ENCODE measurements around the gene KIF2A.

The KIF2A gene

DNA sequence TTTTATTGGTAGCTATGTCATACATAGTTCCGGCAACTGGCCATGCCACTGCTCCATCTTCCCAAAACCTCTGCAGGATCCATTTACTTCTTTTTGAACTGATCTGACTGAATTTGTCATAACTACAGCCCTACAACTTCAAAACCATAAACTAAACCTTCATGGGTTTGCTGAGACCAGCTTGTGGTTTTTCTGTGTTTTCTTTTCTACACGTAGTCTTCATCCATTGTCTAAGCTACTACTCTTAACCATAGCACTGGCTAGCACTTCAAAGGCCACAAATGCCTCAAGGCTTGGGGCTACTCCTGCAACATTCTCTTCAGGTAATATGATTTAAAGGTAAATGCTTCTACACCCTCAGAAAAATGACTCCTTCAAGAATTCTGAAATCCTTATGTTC lies 9.0 kb upstream of the KIF2A start:
- DNase-seq, result peak; percentile 7

- DNase-seq, result no peak
These were observed 7.9 kb upstream of the KIF2A start for GRCh38 chr5:62298118-62298517.

DNA sequence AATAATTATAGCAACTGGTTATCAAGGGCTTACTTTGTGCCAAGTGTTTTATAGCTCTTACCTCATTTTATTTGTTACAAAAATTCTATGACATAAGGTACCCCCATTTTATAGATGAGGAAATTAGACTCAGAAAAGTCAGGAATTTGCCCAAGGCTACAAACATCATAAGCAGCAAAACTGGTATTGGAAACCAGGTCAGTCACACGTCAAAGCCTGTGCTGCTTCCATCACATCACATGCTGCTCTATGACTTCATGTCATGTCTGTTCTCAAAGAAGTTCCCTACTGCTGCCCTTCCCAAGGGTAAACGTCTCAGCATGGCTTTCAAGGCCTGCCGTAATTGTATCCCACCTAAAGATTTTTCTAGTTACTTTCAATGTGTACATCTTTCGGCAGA lies 6.9 kb upstream of the KIF2A start:
- no peak for DNase-seq

GRCh38 chr5:62299600-62299999 lies 6.4 kb upstream of the KIF2A start:
- DNase-seq, result no peak

DNA sequence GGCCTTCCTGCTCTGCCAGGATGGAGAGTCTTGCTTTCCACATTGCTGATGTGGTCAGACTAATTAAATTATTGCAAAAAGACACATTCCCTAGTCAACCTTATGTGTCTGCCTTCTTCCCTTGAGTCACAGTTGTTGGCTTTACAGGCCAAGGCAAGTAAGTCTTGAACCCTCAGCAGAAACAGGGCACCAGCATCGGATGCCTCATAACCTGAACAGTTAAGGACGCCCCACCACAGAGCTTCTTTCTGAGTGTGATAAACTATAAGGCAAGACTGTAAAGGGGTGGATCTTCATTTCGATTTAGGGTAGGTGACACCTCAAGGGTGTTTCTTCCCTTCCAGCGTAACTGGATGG lies 670 bp upstream of the KIF2A start:
- no peak for DNase-seq

GRCh38 chr5:62306323-62306895 lies 403 bp downstream of the KIF2A start:
- no peak for DNase-seq

DNA sequence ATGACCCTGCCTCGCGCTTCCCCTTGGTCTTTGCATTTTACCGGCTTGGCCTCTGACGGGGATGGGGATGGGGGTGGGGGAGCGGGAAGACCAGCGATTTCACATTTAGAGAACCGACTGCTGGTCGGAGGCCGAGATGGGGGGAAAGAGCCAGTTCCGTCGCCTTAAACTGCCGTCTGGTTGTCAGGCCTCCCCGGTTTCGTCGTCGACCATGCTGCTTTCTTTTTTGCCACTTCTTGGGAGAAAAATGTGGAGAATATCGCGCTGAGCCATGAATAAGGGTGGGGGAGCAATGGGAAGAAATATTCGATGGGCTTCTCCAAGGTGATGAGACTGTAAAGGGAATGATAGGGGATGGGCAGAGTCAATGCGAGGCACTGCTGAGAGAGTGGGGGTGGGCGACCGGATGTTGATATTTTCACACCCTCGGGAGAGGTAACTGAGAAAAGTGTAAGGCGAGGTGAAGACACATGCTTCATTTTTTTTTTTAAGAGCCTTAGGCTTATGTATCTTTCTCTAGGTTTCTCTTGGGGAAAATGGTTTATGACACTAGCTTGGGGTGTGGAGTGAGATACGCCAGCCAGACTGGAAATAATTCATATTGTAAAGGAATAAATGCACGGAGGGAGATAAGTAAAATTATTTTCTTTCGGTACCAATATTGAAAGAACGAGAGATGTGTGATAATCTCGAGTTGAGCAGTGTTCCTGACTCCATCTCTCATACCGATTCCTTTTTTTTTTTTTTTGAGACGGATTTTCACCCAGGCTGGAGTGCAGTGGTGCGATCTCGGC lies 1.1 kb downstream of the KIF2A start:
- DNase-seq, result peak; percentile 67

DNA sequence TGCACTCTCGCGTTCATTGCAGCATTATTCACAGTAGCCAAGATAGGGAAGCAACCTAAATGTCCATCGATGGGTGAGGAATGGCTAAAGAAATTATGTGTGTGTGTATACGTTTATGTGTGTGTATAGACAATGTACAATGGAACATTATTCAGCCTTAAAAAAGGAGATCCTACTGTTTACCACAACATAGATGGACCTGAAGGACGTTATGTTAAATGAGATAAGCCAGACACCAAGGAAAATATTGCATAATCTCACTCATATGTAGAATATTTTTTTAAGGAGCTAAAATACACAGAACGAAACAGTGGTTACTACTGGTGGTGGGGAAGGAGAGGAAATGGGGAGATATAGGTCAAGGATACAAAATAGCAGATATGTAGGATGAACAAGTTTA lies 2.4 kb downstream of the KIF2A start:
- no peak for DNase-seq

DNA sequence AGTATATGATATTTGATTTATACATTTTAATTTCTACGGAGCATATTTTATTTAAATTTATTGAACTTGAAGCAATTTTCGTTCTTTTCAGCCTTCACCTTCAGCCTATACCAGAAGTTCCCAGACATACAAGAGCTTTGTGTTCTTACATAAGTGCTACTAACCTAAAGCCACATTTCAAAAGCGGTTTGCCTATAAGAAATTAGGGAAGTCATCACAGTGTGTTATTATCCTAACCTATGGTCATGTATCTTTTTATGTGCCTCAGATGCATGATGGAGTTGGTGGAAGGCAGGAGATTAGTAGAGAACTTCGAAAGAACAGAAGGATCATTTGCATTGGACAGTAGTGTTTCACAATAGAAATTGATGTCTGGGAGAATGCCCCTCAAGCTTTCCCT lies 3.1 kb downstream of the KIF2A start:
- DNase-seq, result no peak

DNA sequence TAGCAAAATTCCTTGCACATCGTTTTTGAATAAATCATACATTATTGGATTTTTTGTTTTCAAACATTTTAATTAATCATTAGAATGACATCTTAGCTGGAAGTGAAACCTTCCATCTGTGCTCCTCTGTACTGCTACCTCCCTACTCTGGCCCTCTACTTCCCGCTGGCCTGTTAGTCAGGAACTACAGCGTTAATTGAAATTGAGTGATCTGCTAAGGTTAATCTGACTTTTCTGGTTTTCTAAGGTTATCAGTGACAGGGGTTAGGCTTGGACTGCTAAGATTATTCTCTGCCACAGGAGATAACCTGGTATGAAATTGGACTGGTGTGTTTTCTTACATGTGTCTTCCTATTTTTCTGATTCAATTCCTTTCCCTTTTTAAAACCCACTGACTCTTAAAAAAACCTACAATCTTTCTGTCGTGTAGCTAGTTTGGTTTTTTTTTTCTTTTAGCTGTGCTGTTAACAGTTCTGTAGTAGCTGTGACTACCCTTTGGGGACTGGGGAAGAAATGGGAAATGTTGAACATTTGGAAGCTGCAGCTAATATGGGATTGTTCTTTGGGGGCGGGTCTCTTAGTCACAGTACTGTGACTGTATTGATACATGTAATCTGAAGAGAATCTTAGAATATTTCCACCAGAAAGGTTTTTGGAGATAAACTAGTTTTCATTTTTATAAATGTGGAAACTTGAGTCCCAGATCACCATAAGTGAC lies 4.6 kb downstream of the KIF2A start:
- no peak for DNase-seq

DNA sequence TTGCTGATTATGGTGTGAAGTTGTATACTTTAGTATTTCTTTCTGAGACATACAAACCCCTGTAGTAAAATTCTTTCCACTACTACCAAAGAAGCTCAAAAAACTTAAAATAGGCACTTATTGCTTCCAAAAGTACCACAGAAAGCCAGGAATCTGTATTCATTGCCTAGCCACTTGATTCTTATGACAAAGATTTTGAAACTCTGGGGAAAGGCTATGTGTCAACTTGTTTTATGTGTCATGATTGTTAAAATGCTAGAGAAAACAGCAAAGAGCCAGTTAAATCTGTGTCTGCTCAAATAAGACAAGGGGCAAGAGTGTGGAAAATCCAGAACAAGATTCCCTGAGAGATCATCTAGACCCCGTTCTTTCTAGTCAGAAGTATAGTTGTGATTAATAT lies 6.0 kb downstream of the KIF2A start:
- no peak for DNase-seq

DNA sequence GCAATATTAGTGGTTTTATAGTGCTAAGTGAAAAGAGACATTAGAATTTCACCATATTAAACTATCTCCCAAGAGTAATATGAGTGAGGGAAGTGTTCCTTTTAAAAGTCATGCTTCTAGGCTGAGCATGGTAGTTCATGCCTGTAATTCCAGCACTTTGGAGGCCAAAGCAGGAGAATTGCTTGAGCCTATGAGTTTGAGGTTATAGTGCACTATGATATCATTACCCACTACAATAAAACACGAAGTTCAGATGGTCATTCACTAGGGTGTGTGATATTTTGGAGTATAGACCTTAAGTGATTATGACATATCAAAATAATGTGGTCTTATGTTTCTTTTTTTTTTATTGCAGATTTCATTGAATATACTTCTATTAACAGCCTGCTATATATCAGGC lies 6.7 kb downstream of the KIF2A start:
- DNase-seq, result no peak

GRCh38 chr5:62314213-62314830 lies 8.3 kb downstream of the KIF2A start:
- DNase-seq, result no peak

- no peak for DNase-seq
These were observed 9.6 kb downstream of the KIF2A start for GRCh38 chr5:62315376-62316175.

DNA sequence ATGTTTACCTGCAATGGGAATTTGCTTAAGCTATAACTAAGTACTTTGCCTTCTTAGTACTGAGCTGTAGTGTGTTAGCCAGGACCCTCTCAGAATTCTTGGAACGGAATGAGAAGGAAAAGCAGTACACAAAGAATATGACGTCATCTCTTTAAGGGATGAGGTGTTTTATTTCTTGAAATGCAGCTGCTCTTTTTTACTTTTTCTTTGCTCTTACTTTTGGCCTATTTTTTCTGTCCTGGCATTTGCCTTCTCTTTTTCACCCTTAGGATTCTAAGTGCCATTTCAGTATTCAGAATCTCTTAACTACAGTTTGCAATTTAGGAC lies 10.1 kb downstream of the KIF2A start:
- DNase-seq, result no peak

- DNase-seq, result no peak
These were observed 11.8 kb downstream of the KIF2A start for GRCh38 chr5:62317810-62318209.

- no peak for DNase-seq
These were observed 16.5 kb downstream of the KIF2A start for GRCh38 chr5:62322484-62322883.

DNA sequence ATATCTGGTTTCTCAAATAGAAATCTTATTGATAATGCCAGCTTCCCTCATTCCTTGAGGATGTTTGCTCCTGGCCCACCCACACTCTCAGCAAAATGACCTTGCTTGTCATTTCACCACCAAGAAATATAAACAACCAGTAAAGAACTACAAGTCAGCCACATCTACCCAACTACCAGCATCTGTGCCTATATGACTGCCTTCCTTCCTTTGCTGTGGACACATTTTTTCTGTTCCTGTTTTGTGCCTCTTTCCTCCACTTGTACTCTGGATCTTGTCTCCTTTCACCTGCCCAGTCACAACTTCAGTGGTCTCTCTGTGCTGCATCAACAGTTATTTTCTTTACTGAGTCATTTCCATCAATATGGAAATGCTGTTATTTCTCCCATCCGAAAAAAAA lies 20.3 kb downstream of the KIF2A start:
- peak; percentile 11 for DNase-seq

- no peak for DNase-seq
These were observed 20.7 kb downstream of the KIF2A start for GRCh38 chr5:62326702-62327101.

DNA sequence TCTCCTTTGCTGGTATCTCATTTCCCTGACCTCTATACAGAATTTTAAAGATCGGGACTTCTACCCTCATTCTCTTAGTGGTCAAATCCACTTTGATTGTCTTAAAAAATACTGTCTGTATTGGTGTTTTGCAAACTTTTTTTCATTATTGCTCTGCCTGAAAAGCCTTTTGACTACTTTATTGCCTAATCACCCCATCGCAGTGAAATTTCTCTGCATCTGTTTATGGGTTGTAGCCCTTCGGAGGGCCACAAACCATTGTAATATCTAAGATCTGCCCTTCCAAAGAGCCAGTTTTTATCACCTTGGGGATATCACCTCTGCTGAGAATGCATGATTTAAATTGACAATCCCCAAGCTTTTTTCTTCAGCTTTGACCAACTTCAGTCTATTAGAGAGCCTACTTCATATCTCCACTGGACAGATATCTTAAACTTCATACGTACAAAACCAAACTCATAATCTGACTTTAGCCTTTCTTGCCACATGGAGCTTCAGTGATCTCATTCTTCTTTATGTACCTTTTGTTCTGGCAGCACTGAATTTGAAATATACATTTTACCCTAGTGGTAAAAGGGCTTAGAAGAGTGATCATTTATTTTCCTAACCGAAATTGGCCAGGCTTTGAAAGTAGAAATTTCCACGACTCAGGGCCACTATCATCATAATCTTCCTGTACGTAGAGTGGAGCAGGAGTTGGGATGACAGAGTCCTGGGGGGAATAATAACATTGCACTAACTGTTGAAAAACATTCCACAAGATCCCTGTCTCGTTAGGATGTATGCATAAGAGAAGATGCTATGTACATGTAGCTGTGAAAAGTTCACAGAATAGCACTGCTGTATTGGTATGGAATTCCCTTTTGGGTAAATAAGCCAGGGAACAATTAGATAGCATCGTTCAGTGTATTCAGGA lies 21.4 kb downstream of the KIF2A start:
- no peak for DNase-seq

DNA sequence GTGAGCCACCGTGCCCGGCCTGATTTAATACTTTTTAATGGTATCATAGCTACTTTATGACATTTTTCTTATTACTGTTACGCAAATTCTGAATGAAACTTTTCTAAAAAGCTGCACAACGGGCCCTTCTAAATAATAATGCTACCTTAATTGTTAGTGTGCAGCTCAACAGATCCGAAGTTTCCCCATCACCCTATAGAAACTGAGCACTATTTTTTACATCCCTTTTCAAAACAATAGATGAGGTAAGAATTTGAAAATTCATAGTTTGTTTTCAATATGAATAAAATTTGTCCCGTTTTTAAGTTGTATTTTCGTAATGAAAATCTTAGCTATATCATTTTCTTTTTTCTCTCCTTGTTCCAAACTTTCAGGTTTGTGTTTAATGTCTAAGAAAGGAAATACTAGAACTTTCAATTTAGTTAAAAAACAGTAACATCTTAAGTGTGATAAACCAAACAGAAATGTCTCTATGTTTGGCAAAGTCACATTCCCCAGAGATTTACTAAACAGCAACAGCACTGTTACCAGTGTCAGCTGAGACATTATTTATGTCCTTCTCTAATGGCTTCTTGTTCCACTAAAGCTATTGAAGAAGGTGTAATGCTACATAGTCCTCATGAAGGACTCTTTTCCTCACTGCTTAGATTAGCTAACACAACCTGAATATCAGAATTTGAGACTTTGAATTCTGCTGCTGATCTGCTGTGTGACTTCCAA lies 22.9 kb downstream of the KIF2A start:
- no peak for DNase-seq

All from RPMI8226 (cell line).